ENCODE results near the gene ARHGAP15. TPM values are rescaled to one million over a fixed set of nuclear protein-coding genes. Genes with fewer than 3 reads are reported as not detected.

Gene ARHGAP15
- total RNA-seq, 1 donor from 2014 or later: not detected

- Mint-ChIP-seq H3K27ac (ENCODE audit: unreplicated experiment) (no peak overlapping the region), H3K27me3 (ENCODE audit: unreplicated experiment) (peaks cover 2% of the 10 kb centered on the region), H3K4me1 (ENCODE audit: low read depth, unreplicated experiment) (peaks cover 13% of the 10 kb centered on the region), H3K4me3 (ENCODE audit: unreplicated experiment) (no peak overlapping the region), H3K36me3 (ENCODE audit: unreplicated experiment) (no peaks in the 10 kb centered on the region), H3K9me3 (ENCODE audit: unreplicated experiment) (no peaks in the 10 kb centered on the region)
- TF ChIP-seq, protein P1, sequence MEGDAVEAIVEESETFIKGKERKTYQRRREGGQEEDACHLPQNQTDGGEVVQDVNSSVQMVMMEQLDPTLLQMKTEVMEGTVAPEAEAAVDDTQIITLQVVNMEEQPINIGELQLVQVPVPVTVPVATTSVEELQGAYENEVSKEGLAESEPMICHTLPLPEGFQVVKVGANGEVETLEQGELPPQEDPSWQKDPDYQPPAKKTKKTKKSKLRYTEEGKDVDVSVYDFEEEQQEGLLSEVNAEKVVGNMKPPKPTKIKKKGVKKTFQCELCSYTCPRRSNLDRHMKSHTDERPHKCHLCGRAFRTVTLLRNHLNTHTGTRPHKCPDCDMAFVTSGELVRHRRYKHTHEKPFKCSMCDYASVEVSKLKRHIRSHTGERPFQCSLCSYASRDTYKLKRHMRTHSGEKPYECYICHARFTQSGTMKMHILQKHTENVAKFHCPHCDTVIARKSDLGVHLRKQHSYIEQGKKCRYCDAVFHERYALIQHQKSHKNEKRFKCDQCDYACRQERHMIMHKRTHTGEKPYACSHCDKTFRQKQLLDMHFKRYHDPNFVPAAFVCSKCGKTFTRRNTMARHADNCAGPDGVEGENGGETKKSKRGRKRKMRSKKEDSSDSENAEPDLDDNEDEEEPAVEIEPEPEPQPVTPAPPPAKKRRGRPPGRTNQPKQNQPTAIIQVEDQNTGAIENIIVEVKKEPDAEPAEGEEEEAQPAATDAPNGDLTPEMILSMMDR (IDR thresholded peaks at IDR 0.05; ENCODE audit: partially characterized antibody, unreplicated experiment): no peak
- DNase-seq: no peak
These were observed 635.0 kb downstream of the ARHGAP15 start for GRCh38 chr2:143764261-143764660.

DNA sequence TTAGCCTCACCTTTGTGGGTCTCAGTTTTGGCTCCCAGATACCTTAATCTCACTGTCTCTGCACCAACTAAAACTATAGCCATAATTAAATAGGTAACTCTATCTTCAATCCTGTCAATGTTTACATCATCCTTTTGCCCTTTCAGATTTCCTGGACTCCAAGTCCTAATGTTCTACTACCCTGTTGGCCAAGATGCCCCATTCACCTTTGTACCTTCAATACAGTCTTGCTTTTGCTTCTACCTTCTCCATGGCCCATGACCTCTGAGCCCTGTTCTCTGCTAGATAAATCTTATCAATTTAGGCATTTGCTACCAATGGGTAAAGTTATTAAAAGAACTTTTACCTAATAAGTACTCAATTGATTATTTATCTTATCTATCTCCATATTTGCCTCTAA lies 635.5 kb downstream of the ARHGAP15 start:
- TF ChIP-seq, protein P1 (IDR thresholded peaks at IDR 0.05; ENCODE audit: partially characterized antibody, unreplicated experiment): no peak
- no peak for DNase-seq
- Mint-ChIP-seq H3K9me3 (ENCODE audit: unreplicated experiment) (no peaks in the 10 kb centered on the region), H3K4me1 (ENCODE audit: low read depth, unreplicated experiment) (peaks cover 9% of the 10 kb centered on the region), H3K4me3 (ENCODE audit: unreplicated experiment) (no peak overlapping the region), H3K27ac (ENCODE audit: unreplicated experiment) (no peak overlapping the region), H3K36me3 (ENCODE audit: unreplicated experiment) (no peaks in the 10 kb centered on the region), H3K27me3 (ENCODE audit: unreplicated experiment) (no peaks in the 10 kb centered on the region)

GRCh38 chr2:143768991-143769390 lies 639.8 kb downstream of the ARHGAP15 start:
- no peaks in the 10 kb centered on the region for H3K27me3 Mint-ChIP-seq (ENCODE audit: unreplicated experiment)
- TF ChIP-seq, protein P1 (IDR thresholded peaks at IDR 0.05; ENCODE audit: partially characterized antibody, unreplicated experiment): no peak
- no peaks in the 10 kb centered on the region for H3K9me3 Mint-ChIP-seq (ENCODE audit: unreplicated experiment)
- no peak for DNase-seq
- H3K27ac Mint-ChIP-seq (ENCODE audit: unreplicated experiment): no peak overlapping the region
- H3K4me1 Mint-ChIP-seq (ENCODE audit: low read depth, unreplicated experiment): peaks cover 11% of the 10 kb centered on the region
- H3K4me3 Mint-ChIP-seq (ENCODE audit: unreplicated experiment): no peak overlapping the region
- H3K36me3 Mint-ChIP-seq (ENCODE audit: unreplicated experiment): no peaks in the 10 kb centered on the region

DNA sequence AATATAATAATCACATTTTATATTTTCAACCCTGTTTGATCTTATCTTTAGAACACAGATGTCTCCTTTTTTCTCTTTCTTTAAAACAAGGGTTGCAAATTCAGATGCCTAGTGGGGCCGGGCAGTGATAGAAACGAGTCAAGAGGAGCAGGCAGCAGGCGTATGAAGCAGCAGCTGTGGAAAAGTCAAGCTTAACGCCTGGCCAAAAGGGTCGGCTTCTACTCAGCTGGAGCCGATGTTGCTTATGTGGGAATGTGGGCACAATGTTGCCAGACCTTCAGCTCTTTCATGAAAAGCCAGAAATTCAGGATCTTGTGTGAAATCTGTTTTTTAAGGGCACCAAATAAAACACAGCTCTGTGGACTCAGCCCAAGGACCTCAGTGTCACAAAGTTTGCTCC lies 642.7 kb downstream of the ARHGAP15 start:
- H3K27me3 Mint-ChIP-seq (ENCODE audit: unreplicated experiment): no peaks in the 10 kb centered on the region
- peak overlapping the region; percentile 10 for H3K4me3 Mint-ChIP-seq (ENCODE audit: unreplicated experiment)
- peaks cover 7% of the 10 kb centered on the region for H3K4me1 Mint-ChIP-seq (ENCODE audit: low read depth, unreplicated experiment)
- H3K9me3 Mint-ChIP-seq (ENCODE audit: unreplicated experiment): no peaks in the 10 kb centered on the region
- H3K27ac Mint-ChIP-seq (ENCODE audit: unreplicated experiment): no peak overlapping the region
- DNase-seq: no peak
- no peaks in the 10 kb centered on the region for H3K36me3 Mint-ChIP-seq (ENCODE audit: unreplicated experiment)
- TF ChIP-seq, protein P1 (IDR thresholded peaks at IDR 0.05; ENCODE audit: partially characterized antibody, unreplicated experiment): no peak

- H3K4me1 Mint-ChIP-seq (ENCODE audit: low read depth, unreplicated experiment): peaks cover 5% of the 10 kb centered on the region
- no peak overlapping the region for H3K27ac Mint-ChIP-seq (ENCODE audit: unreplicated experiment)
- H3K4me3 Mint-ChIP-seq (ENCODE audit: unreplicated experiment): no peak overlapping the region
- H3K36me3 Mint-ChIP-seq (ENCODE audit: unreplicated experiment): no peaks in the 10 kb centered on the region
- H3K27me3 Mint-ChIP-seq (ENCODE audit: unreplicated experiment): no peaks in the 10 kb centered on the region
- H3K9me3 Mint-ChIP-seq (ENCODE audit: unreplicated experiment): no peaks in the 10 kb centered on the region
- TF ChIP-seq, protein P1 (IDR thresholded peaks at IDR 0.05; ENCODE audit: partially characterized antibody, unreplicated experiment): no peak
- no peak for DNase-seq
These were observed 647.5 kb downstream of the ARHGAP15 start for GRCh38 chr2:143776526-143777297.

Measured in glutamatergic neuron (in vitro differentiated cells).